Progenitor cell of endocrine pancreas (in vitro differentiated cells): ENCODE results near the gene HNRNPH1. TPM values are rescaled to one million over a fixed set of nuclear protein-coding genes. Genes with fewer than 3 reads are reported as not detected.
"Not testable (repeated sequence)": the region's sequence is repeated elsewhere in the genome, so short reads cannot be mapped to it uniquely, and the experiment has no call there.

ENCODE experiments used
- DNase-seq: peaks from one replicate; pipeline ENCODE4 v3.0.0; 2021; ENCODE audit warnings: low spot score; ENCODE audit not compliant: unreplicated experiment
- H3K27ac Mint-ChIP-seq: 2 replicates; pipeline ENCODE4 v1.8.0; 2021; ENCODE audit warnings: mild to moderate bottlenecking, moderate library complexity, mixed read lengths
- H3K27me3 Mint-ChIP-seq: 2 replicates; pipeline ENCODE4 v1.8.0; 2021; ENCODE audit warnings: mixed read lengths
- H3K36me3 Mint-ChIP-seq: 2 replicates; pipeline ENCODE4 v1.8.0; 2022; ENCODE audit warnings: mixed read lengths; ENCODE audit not compliant: insufficient read depth
- H3K4me1 Mint-ChIP-seq: 2 replicates; pipeline ENCODE4 v1.8.0; 2021; ENCODE audit warnings: low read depth, mixed read lengths
- H3K4me3 Mint-ChIP-seq: 2 replicates; pipeline ENCODE4 v1.8.0; 2021; ENCODE audit warnings: low read depth, mild to moderate bottlenecking, moderate library complexity, mixed read lengths
- H3K9me3 Mint-ChIP-seq: 2 replicates; pipeline ENCODE4 v1.8.0; 2021; ENCODE audit warnings: low read depth, mixed read lengths
- long read RNA-seq: library from polyadenylated mRNA; unstranded; transcript quantifications from one replicate; pipeline ENCODE4 v2.0.0, GENCODE V29; 2020
- total RNA-seq: library from RNA; stranded (reverse); gene quantifications from 2 replicates; pipeline ENCODE4 v1.2.1, GENCODE V29; 2021
- TF ChIP-seq, protein P1 (sequence below): fragments of 200-600 bp; sonication (generic); IDR thresholded peaks from one replicate; pipeline ENCODE4 v1.5.0; 2021; ENCODE audit warnings: antibody characterized with exemption, mild to moderate bottlenecking; ENCODE audit not compliant: unreplicated experiment

HNRNPH1 gene
- total RNA-seq = 1,377 and 1,392 TPM in 2 replicates
- long read RNA-seq, transcript HNRNPH1-203 (14 exons, 2,279 nt) = minor isoform, 149 of 836 reads
- long read RNA-seq, transcript HNRNPH1-202 (13 exons, 3,667 nt) = minor isoform, 8 of 836 reads
- long read RNA-seq, transcript HNRNPH1-204 (14 exons, 2,248 nt) = major isoform, 248 of 836 reads
- long read RNA-seq, partial matches to known transcripts = 45 of 836 reads
- long read RNA-seq, other reads (novel, unspliced or antisense) = 379 of 836 reads

GRCh38 chr5:179623003-179623905, at the start of gene HNRNPH1:
Gene HNRNPH1, minus strand, starts transcription at chr5:179623671. Its CDS starts 538 bp downstream, at chr5:179623133.
- peak; percentile 97 for DNase-seq
- Mint-ChIP-seq H3K4me1 (peaks cover 37% of the 10 kb centered on the region), H3K27me3 (no peaks in the 10 kb centered on the region), H3K4me3 (peak within 1 kb of the TSS; percentile 99), H3K27ac (peak within 1 kb of the TSS; percentile 100), H3K9me3 (no peaks in the 10 kb centered on the region), H3K36me3 (peaks cover 39% of the 10 kb centered on the region)
- TF ChIP-seq, protein P1, sequence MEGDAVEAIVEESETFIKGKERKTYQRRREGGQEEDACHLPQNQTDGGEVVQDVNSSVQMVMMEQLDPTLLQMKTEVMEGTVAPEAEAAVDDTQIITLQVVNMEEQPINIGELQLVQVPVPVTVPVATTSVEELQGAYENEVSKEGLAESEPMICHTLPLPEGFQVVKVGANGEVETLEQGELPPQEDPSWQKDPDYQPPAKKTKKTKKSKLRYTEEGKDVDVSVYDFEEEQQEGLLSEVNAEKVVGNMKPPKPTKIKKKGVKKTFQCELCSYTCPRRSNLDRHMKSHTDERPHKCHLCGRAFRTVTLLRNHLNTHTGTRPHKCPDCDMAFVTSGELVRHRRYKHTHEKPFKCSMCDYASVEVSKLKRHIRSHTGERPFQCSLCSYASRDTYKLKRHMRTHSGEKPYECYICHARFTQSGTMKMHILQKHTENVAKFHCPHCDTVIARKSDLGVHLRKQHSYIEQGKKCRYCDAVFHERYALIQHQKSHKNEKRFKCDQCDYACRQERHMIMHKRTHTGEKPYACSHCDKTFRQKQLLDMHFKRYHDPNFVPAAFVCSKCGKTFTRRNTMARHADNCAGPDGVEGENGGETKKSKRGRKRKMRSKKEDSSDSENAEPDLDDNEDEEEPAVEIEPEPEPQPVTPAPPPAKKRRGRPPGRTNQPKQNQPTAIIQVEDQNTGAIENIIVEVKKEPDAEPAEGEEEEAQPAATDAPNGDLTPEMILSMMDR = no peak

GRCh38 chr5:179668391-179668790, 44.9 kb upstream of the HNRNPH1 start:
- no peak for DNase-seq
- Mint-ChIP-seq H3K36me3 (peaks cover 9% of the 10 kb centered on the region), H3K4me3 (no peak overlapping the region), H3K27ac (no peak overlapping the region), H3K4me1 (no peaks in the 10 kb centered on the region), H3K27me3 (no peaks in the 10 kb centered on the region), H3K9me3 (no peaks in the 10 kb centered on the region)
- TF ChIP-seq, protein P1 = peak; percentile 76

- H3K9me3 Mint-ChIP-seq, H3K4me3 Mint-ChIP-seq, H3K27me3 Mint-ChIP-seq, H3K4me1 Mint-ChIP-seq, H3K27ac Mint-ChIP-seq, H3K36me3 Mint-ChIP-seq, DNase-seq: not testable (repeated sequence)
These were observed 38.2 kb upstream of the HNRNPH1 start for GRCh38 chr5:179661647-179662046.

- not testable (repeated sequence) for H3K27me3 Mint-ChIP-seq, H3K36me3 Mint-ChIP-seq, H3K4me1 Mint-ChIP-seq, DNase-seq, H3K9me3 Mint-ChIP-seq
- H3K27ac Mint-ChIP-seq = peak overlapping the region; percentile 60
- H3K4me3 Mint-ChIP-seq = peak overlapping the region; percentile 81
These were observed 34.8 kb upstream of the HNRNPH1 start for GRCh38 chr5:179658179-179658856.

- not testable (repeated sequence) for H3K27ac Mint-ChIP-seq, H3K27me3 Mint-ChIP-seq, H3K4me1 Mint-ChIP-seq, H3K9me3 Mint-ChIP-seq, H3K36me3 Mint-ChIP-seq, DNase-seq
- peak overlapping the region; percentile 81 for H3K4me3 Mint-ChIP-seq
These were observed 34.1 kb upstream of the HNRNPH1 start for GRCh38 chr5:179657302-179658178.

- not testable (repeated sequence) for DNase-seq, H3K4me1 Mint-ChIP-seq, H3K27ac Mint-ChIP-seq, H3K27me3 Mint-ChIP-seq, H3K4me3 Mint-ChIP-seq, H3K9me3 Mint-ChIP-seq, H3K36me3 Mint-ChIP-seq
These were observed 29.7 kb upstream of the HNRNPH1 start for GRCh38 chr5:179653135-179653534.

GRCh38 chr5:179650245-179650644, 26.8 kb upstream of the HNRNPH1 start:
- not testable (repeated sequence) for H3K4me1 Mint-ChIP-seq, DNase-seq, H3K36me3 Mint-ChIP-seq, H3K27ac Mint-ChIP-seq, H3K27me3 Mint-ChIP-seq, H3K4me3 Mint-ChIP-seq, H3K9me3 Mint-ChIP-seq

DNA sequence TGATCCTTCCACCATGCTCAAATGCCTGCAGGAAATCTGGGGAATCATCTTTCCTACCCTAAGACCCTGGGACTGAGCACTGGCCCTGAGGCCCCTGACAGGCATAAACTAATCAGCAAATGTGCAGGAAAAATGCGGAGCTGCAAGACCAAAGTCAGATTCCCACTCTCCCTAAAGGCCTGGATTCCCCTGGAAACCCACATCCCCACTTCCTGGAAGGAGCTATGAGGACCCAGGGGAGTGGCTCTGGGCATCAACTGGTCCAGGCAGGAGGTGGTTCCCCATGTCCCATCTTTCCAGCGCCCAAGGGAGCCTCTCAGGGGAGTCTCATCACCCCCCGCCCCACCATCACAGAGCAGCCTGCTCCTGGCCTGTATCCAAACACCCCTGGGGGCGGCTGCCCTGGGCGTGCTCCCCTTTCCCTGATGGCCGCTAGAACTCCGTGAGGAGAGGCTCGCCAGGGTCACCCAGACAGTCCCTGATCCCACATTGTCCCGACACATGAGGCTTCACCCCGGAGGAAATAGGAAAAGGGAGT, 25.8 kb upstream of the HNRNPH1 start:
- not testable (repeated sequence) for H3K27ac Mint-ChIP-seq, H3K27me3 Mint-ChIP-seq, H3K4me3 Mint-ChIP-seq, H3K4me1 Mint-ChIP-seq, DNase-seq, H3K36me3 Mint-ChIP-seq, H3K9me3 Mint-ChIP-seq
